ENCODE results near the gene BAAT. TPM values are rescaled to one million over a fixed set of nuclear protein-coding genes. Genes with fewer than 3 reads are reported as not detected.
A peak's percentile ranks its signal among the peaks of the same experiment; 100 is the strongest.

The BAAT gene
- polyA plus RNA-seq, 1 experiment = not detected

GRCh38 chr9:101380295-101380694, 4.5 kb downstream of the BAAT start:
- POLR2A ChIA-PET = no interaction called here
- CTCF ChIA-PET = interaction anchor here (0.6 kb wide), 1 partner anchor 1047 kb away, joined by 4 read pairs; no protein-coding TSS in a partner anchor
- H3K36me3 ChIP-seq (ENCODE audit: control insufficient read depth, insufficient read depth, low read length) = no peaks in the 10 kb centered on the region

GRCh38 chr9:101376111-101376848, 8.5 kb downstream of the BAAT start:
- Histone ChIP-seq H3K36me3 (ENCODE audit: control insufficient read depth, insufficient read depth, low read length) (no peaks in the 10 kb centered on the region), H3K27me3 (ENCODE audit: control insufficient read depth, insufficient read depth, low read length) (no peaks in the 10 kb centered on the region), H3K4me3 (ENCODE audit: low read depth, low read length) (no peak overlapping the region)
- TF ChIP-seq CTCF (IDR thresholded peaks at IDR 0.05; ENCODE audit: insufficient read depth, low read depth, low read length) = no peak
- DNase-seq (ENCODE audit: low read depth) = peak; percentile 62
- POLR2A ChIA-PET = interaction anchor here (0.5 kb wide), 1 partner anchor 907 kb away, joined by 3 read pairs; no protein-coding TSS in a partner anchor
- CTCF ChIA-PET = interaction anchor here (1.1 to 1.2 kb wide), 2 partner anchors 10 to 11 kb away, joined by 3 to 5 read pairs; no protein-coding TSS in a partner anchor

More at GRCh38 chr9:101380295-101380694, 4.5 kb downstream of the BAAT start:
- no peak for TF ChIP-seq CTCF (IDR thresholded peaks at IDR 0.05; ENCODE audit: insufficient read depth, low read depth, low read length)
- H3K27me3 ChIP-seq (ENCODE audit: control insufficient read depth, insufficient read depth, low read length) = no peaks in the 10 kb centered on the region
- no peak overlapping the region for H3K4me3 ChIP-seq (ENCODE audit: low read depth, low read length)
- no peak for DNase-seq (ENCODE audit: low read depth)

GRCh38 chr9:101375546-101375945, 9.3 kb downstream of the BAAT start:
- ChIA-PET CTCF (no interaction called here), POLR2A (interaction anchor here (0.5 kb wide), 1 partner anchor 906 kb away, joined by 3 read pairs; no protein-coding TSS in a partner anchor)
- H3K27me3 ChIP-seq (ENCODE audit: control insufficient read depth, insufficient read depth, low read length) = no peaks in the 10 kb centered on the region
- no peak overlapping the region for H3K4me3 ChIP-seq (ENCODE audit: low read depth, low read length)
- H3K36me3 ChIP-seq (ENCODE audit: control insufficient read depth, insufficient read depth, low read length) = no peaks in the 10 kb centered on the region
- no peak for DNase-seq (ENCODE audit: low read depth)
- no peak for TF ChIP-seq CTCF (IDR thresholded peaks at IDR 0.05; ENCODE audit: insufficient read depth, low read depth, low read length)

GRCh38 chr9:101372327-101373118, 12.3 kb downstream of the BAAT start:
- no peak for DNase-seq (ENCODE audit: low read depth)
- ChIA-PET POLR2A (no interaction called here), CTCF (interaction anchor here (0.7 to 1.9 kb wide), 3 partner anchors 15 to 771 kb away, joined by 3 to 6 read pairs (median 4); no protein-coding TSS in a partner anchor)
- TF ChIP-seq CTCF (IDR thresholded peaks at IDR 0.05; ENCODE audit: insufficient read depth, low read depth, low read length) = no peak
- H3K36me3 ChIP-seq (ENCODE audit: control insufficient read depth, insufficient read depth, low read length) = no peaks in the 10 kb centered on the region
- H3K27me3 ChIP-seq (ENCODE audit: control insufficient read depth, insufficient read depth, low read length) = no peaks in the 10 kb centered on the region
- no peak overlapping the region for H3K4me3 ChIP-seq (ENCODE audit: low read depth, low read length)

GRCh38 chr9:101371813-101372212, 13.0 kb downstream of the BAAT start:
- no peaks in the 10 kb centered on the region for H3K27me3 ChIP-seq (ENCODE audit: control insufficient read depth, insufficient read depth, low read length)
- no peak for DNase-seq (ENCODE audit: low read depth)
- POLR2A ChIA-PET = no interaction called here
- H3K4me3 ChIP-seq (ENCODE audit: low read depth, low read length) = no peak overlapping the region
- CTCF ChIA-PET = interaction anchor here (0.9 to 2.6 kb wide), 2 partner anchors 15 to 17 kb away, joined by 4 to 9 read pairs; no protein-coding TSS in a partner anchor
- TF ChIP-seq CTCF (IDR thresholded peaks at IDR 0.05; ENCODE audit: insufficient read depth, low read depth, low read length) = no peak
- no peaks in the 10 kb centered on the region for H3K36me3 ChIP-seq (ENCODE audit: control insufficient read depth, insufficient read depth, low read length)
